Peyer's patch (tissue), 4 donors: ENCODE data around the gene SUPT3H.

Experiments
- POLR2A ChIP-seq, 2 donors: fragments of 450-650 bp; IDR thresholded peaks; one replicate each; pipeline ENCODE4 v1.5.1; 2017; ENCODE audit warnings: antibody characterized with exemption in 2 of 2, mild to moderate bottlenecking in 2 of 2, moderate library complexity in 2 of 2
- TF ChIP-seq, protein P1 (sequence below), 6 experiments: fragments of 450-650 bp in 4 of 6; fragments of 200-600 bp in 2 of 6; sonication (generic) in 1 of 6; IDR thresholded peaks; one replicate each; pipeline ENCODE4 v1.5.1; 2017 to 2019; ENCODE audit warnings: antibody characterized with exemption in 6 of 6, mild to moderate bottlenecking in 3 of 6, moderate library complexity in 1 of 6

DNA sequence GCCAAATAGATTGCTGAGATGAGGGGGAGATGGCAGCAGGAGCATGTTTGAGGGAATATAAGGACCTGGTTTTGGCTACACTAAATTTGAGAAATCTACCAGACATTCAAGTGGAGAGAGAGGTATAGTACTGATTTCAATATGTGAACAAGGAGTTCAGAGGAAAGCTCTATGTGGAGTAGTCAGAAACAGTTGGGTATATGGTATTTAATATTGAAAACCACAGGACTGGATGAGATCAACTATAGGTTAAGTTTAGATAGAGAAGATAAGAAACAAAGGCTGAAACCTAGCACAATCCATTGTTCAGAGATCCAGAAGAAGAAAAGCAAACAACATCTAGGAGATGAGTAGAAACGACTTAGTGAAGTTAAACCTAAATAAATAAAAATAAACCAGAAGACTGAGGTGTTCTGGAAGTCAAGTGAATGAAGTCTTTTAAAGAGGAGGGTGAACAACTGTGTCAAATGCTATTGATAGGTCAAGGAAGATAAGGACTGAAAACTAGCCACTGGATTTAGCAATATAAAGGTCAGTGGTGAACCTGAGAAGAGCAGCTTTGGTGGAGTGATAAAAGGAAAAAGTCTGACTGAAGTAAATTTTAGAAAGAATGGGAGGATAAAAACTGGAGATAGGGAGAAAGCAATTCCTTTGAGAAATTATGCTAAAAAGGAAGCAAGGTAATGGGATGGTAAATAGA lies 170.8 kb downstream of the SUPT3H start:
- TF ChIP-seq, protein P1, sequence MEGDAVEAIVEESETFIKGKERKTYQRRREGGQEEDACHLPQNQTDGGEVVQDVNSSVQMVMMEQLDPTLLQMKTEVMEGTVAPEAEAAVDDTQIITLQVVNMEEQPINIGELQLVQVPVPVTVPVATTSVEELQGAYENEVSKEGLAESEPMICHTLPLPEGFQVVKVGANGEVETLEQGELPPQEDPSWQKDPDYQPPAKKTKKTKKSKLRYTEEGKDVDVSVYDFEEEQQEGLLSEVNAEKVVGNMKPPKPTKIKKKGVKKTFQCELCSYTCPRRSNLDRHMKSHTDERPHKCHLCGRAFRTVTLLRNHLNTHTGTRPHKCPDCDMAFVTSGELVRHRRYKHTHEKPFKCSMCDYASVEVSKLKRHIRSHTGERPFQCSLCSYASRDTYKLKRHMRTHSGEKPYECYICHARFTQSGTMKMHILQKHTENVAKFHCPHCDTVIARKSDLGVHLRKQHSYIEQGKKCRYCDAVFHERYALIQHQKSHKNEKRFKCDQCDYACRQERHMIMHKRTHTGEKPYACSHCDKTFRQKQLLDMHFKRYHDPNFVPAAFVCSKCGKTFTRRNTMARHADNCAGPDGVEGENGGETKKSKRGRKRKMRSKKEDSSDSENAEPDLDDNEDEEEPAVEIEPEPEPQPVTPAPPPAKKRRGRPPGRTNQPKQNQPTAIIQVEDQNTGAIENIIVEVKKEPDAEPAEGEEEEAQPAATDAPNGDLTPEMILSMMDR (IDR thresholded peaks at IDR 0.05): no peak
- no peak for TF ChIP-seq POLR2A (IDR thresholded peaks at IDR 0.05)
